ENCODE results near the gene TSPAN14.

The TSPAN14 gene

DNA sequence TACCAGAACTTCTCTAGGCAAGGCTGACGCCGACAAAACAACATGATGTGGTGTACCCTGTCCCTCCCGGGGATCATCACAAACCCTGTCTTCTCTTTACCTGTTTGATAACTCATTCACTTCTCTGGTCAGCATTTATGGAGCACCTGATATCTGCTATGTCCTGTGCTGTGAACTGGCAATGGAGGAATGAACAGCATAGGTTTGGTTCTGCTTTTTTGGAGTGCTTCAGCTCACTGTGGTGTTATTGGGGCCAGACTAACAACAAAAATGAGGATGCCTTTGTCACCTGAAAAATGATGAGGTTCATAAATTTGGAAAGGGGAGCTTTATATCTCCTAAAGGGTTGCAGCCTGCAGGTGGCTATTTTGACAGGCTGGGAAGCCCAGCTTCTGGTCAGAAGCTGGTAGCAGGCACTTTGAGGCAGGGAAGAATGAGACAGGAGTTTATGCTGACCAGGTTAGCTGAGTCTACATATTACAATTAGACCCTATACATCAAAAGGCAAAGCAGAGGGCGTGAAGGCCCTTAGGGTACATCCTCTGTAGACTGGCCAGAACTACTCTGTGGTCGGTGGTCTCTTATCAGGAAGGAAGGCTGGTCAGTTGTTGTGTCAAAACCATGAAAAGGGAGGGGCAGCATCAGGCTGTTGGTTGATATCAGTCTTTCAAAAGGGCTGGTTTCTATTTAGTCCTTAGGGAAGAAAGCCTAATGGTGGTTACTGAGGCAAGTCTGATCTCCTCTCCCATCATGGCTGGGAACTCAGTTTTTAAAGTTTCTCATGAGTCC lies 125.9 kb downstream of the TSPAN14 start:
- no peak for TF ChIP-seq GABPA (IDR thresholded peaks at IDR 0.05; ENCODE audit: low read depth)
- no peak for TF ChIP-seq POLR2AphosphoS5 (IDR thresholded peaks at IDR 0.05; ENCODE audit: low read depth)
- TF ChIP-seq CTCF (IDR thresholded peaks at IDR 0.05; ENCODE audit: insufficient read depth, low read length): no peak
- no peak for TF ChIP-seq SPI1 (IDR thresholded peaks at IDR 0.05; ENCODE audit: borderline replicate concordance, low read depth)
- TF ChIP-seq REST (IDR thresholded peaks at IDR 0.05; ENCODE audit: insufficient replicate concordance, low read depth): no peak
- peak in 1 of 2 experiments; percentile 35 for DNase-seq (ENCODE audit: low read depth in 1 of 2, low spot score in 1 of 2)
- Histone ChIP-seq H3K27ac (replicated peaks) (peak overlapping the region; percentile 93), H3K27me3 (ENCODE audit: insufficient read depth, poor library complexity, severe bottlenecking) (no peaks in the 10 kb centered on the region), H3K4me3 (replicated peaks; ENCODE audit: insufficient read depth, low read length) (no peak overlapping the region)

DNA sequence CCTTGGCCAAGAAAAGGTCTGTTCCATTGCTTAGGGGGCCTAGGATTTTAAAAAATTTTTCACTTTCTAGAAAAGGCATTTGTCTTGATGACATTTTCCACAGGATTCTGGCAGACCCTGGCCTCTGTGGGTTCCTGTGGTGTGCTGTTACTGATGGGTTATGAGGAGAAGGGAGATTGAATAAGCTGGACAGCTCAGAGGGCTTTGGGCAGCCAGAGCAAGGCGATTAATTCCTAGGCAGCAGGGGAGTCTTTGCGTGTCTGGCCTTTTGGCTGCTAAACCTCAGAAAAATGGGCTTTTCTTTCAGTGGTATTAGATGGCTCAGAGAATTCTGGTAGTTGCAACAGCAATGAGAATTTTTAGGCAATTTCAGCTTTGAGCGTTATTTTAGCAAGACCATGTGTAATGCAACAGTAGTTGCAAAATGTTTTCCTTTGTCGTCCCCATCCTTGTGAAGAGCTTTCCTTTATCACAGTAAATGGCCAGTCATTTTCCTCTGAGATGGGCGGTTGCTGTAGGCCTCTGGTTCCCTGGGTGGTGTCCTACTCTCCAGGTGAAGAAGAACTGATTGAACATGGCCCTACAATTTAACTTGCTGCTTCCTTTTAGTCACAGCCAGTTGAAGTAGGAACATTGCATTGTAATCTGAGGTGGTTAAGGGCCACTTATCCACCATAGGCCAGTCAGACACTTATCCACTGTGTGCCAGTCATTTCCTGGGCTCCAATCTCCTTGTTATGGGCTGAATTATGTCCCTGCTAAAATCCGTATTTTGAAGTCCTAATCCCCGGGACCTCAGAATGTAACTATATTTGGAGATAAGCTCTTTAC lies 126.7 kb downstream of the TSPAN14 start:
- no peaks in the 10 kb centered on the region for H3K27me3 ChIP-seq (ENCODE audit: insufficient read depth, poor library complexity, severe bottlenecking)
- TF ChIP-seq POLR2AphosphoS5 (IDR thresholded peaks at IDR 0.05; ENCODE audit: low read depth): peak; percentile 29; the same call in 1 of the 2 replicates
- TF ChIP-seq GABPA (IDR thresholded peaks at IDR 0.05; ENCODE audit: low read depth): no peak
- TF ChIP-seq REST (IDR thresholded peaks at IDR 0.05; ENCODE audit: insufficient replicate concordance, low read depth): peak; percentile 36
- H3K27ac ChIP-seq (replicated peaks): peak overlapping the region; percentile 93

GRCh38 chr10:80581469-80581835 lies 127.3 kb downstream of the TSPAN14 start:
- peak overlapping the region; percentile 93 for H3K27ac ChIP-seq (replicated peaks)
- no peaks in the 10 kb centered on the region for H3K27me3 ChIP-seq (ENCODE audit: insufficient read depth, poor library complexity, severe bottlenecking)
- TF ChIP-seq POLR2AphosphoS5 (IDR thresholded peaks at IDR 0.05; ENCODE audit: low read depth) (no peak), CTCF (IDR thresholded peaks at IDR 0.05; ENCODE audit: insufficient read depth, low read length) (no peak), GABPA (IDR thresholded peaks at IDR 0.05; ENCODE audit: low read depth) (no peak), REST (IDR thresholded peaks at IDR 0.05; ENCODE audit: insufficient replicate concordance, low read depth) (no peak), SPI1 (IDR thresholded peaks at IDR 0.05; ENCODE audit: borderline replicate concordance, low read depth) (no peak)
- no peak for DNase-seq (ENCODE audit: low read depth in 1 of 2, low spot score in 1 of 2)
- no peak overlapping the region for H3K4me3 ChIP-seq (replicated peaks; ENCODE audit: insufficient read depth, low read length)

More for the DNA sequence above, 126.7 kb downstream of the TSPAN14 start:
- no peak overlapping the region for H3K4me3 ChIP-seq (replicated peaks; ENCODE audit: insufficient read depth, low read length)
- DNase-seq (ENCODE audit: low read depth in 1 of 2, low spot score in 1 of 2): peak; percentile 78 to 80

All from HL-60 (cell line).